Measurements from ENCODE around the gene ADAMTSL2.

The ADAMTSL2 gene

DNA sequence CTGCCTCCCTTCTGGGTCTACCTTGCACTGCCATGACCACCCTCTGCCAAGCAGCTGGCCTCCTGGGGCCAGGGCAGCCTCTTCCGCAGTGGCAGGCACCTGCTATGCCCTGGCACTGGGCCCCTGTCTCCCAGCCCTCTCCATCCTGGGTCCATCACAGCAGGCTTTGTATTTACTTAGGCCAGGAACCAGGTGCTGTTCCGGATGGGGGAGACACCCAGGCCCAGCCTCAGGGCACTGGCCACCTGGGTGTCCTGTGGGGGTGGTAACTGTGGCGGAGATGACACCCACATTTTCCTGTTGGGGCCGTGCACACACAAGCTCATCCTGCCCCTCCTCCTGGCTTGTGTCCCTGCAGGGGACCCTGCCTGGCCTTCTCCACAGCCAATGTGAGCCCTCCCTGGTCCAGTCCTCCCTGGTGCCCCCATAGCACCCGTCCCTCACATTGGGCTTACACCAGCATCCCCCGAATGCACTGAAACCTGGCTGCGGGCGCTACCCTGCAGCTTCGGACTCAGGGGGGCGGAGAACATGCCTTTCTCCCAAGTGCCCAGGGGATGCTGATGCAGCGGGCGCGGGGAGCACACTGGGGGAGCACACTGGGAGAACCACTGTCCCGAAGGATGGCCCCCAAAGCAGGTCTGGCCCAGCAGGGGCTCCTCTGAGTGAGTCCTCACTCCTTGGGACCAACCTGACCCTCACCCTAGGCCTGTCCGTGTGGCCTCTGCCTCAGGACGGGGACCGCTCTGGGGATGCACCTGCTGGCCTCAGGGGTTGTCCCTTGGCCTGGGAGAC lies 56.8 kb downstream of the ADAMTSL2 start:
- no peak for DNase-seq

DNA sequence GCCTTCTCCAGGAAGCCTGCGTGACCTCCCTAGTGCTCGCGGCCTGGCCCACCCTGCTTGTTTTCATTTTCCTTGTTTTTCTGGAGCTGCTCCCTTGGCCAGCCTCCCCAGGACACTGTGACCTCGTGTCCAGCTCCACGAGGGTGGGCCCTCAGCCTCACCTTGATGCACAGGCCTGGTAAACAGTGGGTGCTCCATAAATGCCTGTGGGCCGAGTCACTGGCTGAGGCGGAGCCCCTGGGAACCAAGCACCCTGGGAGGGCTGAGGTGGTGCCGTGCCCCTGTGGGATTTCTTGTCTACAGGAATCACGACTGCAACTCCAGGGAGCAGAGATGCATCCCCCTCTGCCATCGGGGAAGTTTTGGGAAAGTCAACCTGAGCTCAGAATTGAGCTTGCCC lies 57.5 kb downstream of the ADAMTSL2 start:
- DNase-seq: no peak

DNA sequence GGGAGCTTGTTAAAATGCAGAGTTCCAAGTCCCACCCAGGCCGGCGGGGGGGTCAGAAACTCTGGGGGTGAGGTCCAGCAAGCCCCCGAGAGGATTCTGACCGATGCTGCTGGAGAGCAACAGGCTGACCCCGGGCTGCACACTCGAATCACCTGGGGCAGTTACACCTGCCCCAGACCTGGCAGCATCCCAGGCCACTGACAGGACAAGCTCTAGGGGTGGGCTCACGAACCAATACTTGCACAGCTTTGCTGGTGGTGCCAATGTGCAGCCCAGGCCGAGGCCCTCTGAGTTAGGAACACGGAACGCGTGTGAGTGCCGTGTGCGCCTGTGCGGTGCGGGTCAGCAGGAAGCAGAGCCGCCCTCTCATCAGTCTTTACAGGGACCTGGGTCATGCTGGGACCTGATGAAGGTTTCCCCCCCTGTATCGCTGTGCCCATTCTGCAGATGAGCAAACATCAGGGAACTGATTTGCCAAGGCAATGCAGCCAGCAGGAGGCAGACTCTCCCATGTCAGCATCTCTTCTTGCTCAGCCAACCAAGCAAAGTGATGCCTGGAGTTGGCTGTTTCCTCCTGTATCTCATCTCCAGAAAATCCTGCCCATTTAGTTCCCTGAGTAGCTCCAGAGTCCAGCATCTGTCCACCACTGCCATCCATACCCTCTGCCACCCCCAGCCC lies 58.4 kb downstream of the ADAMTSL2 start:
- no peak for DNase-seq

DNA sequence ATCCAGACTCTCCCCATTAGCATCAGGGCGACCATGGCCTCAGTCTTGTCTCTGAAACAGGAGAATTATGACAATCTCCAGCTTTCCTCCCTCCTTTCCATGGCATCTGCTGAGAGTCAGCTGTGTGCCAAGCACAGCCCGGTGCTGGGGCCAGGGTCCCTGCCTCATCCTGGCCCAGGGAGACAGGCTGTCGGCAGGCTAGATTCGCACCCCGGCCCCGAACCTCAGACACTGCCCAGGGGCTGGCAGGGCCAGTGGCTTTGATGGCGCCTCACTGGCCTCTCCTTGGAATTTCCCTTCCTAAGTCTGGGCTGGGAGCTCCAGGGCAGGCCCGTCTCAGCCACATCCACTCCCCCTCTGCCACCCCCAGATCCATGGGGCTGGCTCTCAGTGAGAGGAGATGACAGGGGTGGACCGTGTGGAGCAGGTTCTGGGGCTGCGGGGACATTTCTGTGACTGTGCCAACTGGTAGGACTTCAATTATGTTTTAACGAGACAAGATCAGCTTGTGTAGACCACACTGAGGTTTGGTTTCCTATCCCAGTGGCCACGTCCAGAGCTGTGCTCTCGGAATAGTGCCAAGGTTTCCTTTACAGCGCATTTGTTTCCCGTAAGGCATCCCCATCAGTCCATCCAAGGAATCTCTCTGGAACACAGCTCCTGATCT lies 59.2 kb downstream of the ADAMTSL2 start:
- no peak for DNase-seq

DNA sequence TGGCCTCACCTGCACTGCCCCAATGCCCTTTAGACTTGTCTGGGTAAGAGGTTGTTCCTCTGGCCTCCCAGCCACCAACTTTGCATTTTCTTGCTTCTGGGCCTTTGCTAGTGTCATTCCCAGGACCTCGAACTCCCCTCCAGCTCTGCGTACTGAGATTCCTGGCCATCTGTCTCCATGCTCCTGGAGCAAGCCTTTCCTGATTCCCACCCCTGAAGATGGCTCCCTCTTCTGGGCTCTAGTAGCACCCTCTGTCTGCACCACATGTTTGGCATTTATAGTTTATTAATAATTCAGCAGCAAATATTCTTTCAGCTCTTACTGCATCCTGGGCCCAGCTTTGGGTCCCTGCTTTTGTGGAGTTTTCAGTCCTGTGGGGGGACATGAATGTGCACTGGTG lies 59.8 kb downstream of the ADAMTSL2 start:
- no peak for DNase-seq

DNA sequence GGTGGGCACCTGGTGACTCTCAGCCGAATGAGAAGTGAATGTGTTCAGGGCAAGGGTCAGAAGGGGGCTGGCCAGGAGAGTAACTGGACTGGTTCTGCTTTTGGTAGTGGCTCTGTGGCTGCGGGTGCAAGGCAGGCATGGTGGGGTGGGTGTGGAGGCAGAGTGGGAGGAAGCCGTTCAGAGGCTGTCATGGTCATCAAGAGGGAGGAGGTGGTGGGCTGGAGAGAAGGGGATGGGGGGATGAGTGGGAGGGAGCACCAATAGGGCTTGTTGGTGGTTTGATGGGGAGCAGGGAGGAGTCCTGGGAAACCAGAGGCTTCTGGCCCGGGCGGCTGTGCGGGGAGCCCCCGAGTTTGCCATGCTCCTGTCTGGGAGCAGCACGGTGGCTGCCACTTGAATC lies 61.4 kb downstream of the ADAMTSL2 start:
- DNase-seq: no peak

DNA sequence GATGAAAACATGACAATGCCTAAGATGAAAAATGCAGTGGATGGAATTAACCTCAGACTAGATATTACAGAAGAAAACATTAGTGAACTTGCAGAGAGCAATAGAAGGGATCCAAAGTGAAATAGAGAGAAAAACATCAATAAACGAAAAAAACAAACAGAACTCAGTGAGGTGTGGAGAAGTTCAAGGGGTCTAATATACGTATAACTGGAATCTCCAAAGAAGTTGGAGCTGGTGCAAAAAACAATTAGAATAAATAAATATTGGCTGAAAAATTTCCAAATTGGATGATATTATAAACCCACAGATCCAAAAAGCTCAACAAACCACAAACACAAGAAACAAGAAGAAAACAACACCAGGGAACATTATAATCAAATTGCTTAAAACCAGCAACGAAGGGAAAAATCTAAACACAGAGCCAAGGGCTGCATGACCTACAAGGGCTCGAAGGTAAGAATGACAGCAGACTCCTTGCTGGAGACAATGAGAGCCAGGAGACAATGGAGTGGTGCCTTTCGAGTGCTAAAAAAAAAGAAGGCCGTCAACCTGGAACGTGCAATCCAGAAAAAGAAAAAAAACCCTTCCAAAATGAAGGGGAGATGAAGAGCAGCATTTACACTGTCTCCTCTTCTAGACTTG lies 62.9 kb downstream of the ADAMTSL2 start:
- DNase-seq: no peak

DNA sequence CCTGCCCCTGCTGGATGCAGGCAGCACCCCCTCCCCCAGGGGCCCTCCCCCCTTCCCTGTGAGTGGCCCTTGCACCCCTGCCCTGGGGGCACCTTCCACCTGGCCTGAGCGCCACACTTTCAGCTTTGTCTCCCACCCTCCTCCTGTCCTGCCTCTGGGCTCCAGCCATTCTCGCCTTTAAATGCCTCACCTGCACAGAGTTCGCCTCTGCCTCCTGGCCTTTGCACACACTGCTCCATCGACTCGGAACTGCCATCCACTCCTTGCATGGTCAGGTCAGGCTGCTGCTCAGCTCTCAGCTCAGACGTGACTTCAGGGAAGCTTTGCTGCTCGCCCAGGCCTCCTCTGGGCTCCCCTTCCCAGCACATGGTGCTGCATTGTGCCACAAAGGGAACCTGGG lies 64.5 kb downstream of the ADAMTSL2 start:
- DNase-seq: no peak

DNA sequence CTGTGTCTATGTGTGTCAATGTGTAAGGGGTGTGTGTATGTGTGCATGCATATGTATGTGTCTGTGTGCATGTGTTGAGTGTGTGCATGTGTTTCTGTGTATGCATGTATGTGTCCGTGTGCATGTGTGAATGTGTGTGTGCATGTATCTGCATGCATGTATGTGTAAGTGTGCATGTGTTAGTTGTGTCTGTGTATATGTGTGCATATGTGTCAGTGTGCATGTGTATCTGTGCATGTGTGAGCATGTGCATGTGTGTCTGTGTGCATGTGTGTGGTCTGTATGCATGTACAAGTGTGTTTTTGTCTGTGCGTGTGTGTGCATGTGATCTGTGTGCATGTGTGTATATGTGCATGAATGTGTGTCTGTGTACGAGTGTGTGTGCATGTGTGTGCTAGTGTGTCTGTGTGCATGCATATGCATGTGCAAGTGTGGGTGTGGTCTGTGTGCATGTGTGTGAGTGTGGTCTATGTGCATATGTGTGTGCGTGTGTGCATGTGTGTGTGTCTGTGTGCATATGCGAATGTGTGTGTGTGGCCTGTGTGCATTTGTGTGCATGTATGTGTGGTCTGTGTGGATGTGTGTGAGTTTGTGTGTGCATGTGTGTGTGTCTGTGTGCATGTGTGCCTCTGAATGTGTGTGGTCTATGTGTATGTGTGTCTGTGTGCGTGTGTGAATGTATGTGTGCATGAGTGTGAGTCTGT lies 65.1 kb downstream of the ADAMTSL2 start:
- DNase-seq: no peak

DNA sequence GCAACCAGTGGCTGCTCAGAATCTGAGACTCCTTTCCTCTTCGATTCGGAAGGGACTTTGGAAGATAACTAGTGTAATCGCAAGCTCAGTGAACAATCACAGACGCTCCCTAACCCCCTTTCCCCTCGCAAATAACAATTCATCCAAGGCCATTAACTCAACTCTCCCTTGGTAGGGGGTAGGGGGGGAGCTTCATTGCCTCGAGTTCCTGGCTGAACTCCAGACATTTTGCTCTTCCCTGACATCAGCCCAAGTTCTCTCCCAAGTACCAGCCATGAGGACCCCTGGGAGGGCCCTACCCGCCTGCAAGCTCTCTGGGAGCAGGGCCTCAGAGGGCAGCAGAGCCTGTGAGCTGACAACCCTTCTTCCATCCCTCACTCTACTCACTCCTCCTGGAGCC lies 66.2 kb downstream of the ADAMTSL2 start:
- no peak for DNase-seq

DNA sequence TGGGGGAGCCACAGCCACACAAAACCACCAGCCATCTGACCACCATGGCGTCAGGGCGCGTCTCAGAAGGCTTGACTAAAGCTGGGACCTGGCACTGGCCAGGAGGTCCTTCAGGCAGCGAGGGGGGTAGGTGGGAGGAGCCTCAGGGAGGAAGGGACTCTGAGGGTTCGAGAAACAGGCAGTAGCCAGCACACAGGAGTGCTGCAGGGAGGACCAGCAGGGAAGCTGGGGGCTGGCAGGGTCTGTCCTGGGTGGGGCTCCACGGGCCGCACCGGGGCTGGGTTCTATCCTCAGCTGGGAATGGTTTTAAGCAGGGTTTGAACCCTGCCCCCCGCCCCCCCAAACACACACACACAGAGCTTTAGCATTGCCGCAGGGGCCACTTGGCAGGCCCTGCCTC lies 67.2 kb downstream of the ADAMTSL2 start:
- DNase-seq: no peak

DNA sequence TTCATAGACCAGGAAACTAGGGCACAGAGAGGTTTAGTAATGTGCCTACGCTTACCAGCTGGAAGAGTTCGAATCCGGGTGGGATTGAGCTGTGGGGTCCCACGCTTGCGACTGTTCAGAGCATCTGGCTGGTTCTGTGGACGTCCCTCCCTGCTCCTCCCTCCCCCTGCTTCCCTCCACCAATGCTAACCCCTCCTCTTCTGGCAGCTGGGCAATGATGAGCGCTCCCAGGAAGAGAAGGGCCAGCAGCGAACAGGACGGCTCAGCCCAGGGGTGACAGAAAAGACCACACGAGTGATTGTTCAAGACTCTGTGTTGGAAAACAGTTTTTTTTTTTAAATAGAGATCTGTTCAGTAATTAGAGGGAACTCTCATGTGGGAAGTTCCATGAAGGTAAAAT lies 67.8 kb downstream of the ADAMTSL2 start:
- DNase-seq: no peak

DNA sequence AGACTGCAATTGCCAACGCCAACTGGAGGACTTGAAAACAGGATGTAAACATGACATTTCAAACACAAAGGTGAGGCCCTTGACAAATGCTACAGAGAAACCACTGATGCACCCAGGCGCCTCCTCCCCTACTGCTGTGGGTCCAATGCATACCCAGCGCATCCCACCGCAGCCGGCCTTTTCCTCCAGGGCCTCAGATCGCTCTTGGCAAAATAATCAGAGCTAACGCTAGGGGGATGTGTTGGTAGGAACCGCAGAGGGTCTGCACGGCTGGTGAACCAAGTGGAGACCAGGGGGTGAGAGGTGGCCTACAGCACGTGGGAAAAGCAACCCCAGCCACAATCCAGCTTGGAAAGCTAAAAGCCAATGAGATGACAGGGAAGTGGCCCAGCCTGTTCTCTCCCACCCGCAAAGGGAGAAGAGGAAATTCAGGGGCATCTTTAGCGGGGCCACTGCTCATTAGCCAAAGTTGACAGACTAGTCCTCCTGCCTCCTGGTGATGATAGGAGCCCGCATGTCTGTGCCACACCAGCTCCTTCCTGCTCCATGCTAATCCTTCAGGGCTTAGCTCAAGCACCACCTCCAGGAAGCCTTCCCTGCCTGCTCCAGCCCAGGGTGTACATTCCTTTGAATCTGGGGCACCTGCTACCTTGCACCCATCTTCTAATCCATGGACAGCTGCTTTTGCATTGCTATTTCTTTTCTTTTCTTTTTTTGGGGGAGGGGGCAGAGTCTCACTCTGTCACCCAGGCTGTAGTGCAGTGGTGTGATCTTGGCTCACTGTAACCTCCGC lies 68.8 kb downstream of the ADAMTSL2 start:
- no peak for DNase-seq

DNA sequence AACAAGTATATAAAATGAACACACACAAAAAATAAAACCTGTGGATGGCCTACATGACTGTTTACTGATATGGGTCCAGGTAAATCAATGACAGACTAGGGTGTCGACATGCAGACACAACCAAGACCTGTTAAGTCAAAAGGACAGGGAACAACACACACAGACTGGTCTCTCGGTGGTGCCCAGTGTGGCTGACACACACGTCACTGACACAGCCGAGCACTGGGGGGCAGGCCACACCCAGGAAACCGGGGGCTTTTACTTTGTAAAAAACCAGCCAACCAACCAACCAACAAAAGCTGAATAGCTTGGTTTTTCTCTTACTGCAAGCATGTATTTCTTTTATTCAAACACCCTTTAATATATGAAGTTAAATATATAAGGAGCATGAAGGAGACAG lies 69.7 kb downstream of the ADAMTSL2 start:
- DNase-seq: no peak

DNA sequence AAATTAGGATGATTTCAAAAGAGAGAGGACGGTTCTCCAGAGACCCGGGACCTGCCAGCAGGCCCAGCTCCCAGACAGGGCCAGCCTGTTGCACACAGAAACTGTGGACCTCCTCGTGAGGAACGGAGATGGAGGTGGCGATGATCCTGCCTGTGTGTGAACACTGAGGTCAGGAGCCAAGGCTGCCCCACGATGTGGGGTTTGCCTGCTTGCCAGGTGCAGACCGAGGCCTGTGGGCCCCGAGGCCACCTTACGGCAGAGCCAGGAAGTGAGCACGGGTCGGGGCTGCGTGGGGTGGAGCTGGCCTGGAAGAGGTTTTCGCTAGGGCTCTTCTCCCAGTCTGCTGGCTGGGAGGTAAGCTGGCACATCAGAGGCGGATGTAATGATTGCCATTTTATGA lies 70.4 kb downstream of the ADAMTSL2 start:
- DNase-seq: no peak

DNA sequence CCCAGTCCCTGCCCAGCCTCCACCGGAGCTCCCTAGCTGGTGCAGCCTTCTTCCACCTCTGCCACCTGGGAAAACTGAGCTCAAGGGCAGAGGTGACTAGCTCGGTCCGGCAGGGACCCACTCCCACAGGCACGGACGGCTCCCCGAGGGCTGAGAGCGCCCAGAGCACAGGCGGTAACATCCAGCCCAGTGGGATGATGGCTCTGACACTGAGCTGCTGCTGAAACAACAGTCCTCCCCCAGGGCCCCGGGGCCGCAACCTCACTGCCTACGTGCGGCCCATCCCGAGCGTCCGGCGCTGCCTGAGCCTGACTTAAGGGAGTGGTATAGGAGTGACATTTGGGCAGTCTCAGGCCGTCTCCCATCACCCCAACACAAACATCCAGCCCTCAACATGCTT lies 70.9 kb downstream of the ADAMTSL2 start:
- DNase-seq: no peak

DNA sequence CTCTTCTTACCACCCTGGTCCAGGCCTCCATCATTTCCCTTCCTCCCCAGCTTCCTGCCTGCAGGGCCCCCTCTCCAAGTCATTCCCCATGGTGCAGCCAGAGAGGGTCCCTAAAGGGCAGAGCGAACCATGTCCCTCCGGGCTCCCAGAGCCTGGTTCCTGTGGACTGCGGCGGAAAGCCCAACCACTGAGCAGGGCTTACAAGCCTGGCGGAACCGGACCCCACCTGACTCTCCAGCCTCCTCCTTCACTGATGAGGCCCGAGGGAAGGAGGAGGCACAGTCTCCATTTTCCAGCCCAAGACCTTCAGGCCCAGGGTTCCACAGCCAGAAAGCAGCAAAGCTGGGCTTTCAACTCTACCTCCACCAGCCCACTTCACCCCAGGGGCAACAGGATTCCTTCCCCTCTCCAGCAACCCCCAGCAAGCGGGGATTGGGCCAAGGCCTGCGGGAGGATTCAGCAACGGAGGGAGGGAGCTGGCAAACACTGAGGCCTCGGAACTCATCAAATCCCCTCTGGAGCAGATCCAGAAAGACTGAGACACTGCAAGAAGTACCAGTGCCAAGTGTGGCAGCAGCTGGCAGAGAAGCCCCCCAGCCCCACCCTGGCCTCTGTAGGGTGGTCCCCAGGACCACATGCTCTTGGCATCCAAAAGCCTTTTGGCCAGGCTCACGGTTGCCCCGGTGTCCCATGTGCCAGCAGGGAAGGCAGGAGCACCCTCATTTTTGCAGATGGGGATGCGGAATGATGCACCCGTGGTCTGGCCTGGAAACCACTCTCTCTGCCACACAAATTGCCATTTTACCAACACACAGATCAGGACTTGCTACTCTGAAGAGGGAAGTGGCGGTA lies 71.6 kb downstream of the ADAMTSL2 start:
- no peak for DNase-seq

DNA sequence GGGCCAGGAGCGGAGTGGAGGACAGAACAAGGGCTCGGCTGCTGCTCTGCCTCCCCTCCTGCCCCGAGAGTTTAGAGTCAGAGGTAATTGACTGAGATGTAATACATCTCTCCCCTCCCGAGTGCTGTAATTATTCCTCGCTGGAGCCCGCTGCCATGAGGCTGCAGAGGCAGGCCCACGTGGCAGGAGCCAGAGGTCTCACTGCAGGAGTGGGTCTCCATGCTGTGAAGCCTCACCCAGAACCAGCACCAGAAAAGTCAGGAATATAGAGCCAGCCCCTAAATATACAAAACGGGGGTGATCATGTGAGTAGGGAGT lies 72.2 kb downstream of the ADAMTSL2 start:
- DNase-seq: no peak

DNA sequence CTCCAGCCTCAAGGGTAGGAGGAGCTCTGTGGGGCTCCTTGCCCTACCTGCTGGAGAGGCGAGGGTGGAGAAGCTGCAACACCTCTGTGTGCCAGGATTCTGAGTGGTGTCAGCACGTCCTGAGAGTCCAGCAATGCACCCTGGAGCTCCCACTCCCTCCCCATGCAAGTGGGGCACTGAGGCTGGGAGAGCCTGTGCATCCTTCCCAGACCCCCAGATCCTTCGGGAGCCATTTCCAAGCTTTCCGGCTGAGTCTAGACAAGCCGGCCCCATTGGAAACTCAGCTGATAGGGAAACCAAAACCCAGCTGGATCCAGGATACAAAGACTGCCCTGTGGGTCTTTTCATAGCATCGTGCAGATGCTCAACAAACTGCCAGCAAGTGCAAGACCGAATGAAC lies 72.9 kb downstream of the ADAMTSL2 start:
- no peak for DNase-seq

DNA sequence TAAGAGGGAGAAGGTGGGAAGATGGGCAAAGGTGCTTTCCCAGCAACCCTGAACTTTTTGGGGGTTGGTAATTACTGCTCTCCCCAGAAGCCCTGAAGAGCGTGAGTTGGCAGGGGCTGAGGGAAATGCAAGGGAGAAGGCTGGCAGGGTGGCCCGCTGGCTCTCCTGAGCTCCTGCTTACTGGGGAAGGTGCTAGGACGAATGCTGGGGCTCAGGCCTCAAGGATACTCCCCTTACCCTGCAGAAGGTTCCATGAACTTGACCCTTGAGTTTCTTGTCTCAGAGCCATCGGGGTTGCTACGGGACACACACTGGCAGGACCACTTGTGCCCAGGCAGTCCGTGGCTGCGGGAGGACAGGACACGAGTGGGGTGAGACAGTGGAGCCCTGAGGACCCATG lies 73.5 kb downstream of the ADAMTSL2 start:
- no peak for DNase-seq

DNA sequence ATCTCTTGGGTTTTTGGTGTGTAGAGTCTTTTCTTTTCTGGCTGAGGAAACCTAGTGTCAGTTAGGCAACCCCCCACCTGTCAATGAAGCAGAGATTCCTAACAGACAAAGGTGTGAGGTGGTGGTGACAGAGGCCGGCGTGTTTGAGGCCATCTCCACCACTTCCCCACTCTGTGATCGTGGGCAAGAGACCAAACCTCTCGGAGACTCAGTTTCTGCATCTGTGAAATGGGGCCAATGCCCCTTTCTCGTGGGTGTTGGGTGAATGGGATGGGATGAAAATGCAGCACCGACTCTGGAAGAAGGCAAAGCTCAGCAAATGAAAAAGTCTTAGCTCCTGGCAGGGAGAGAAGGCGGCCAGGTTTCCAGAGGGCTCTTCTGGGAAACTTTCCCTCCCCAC lies 73.9 kb downstream of the ADAMTSL2 start:
- no peak for DNase-seq

Data from 8988T (cell line).